SK-N-MC (cell line): Measurements from ENCODE around the gene KLHDC4.

Experiments used
- EZH2 ChIP-seq: fragments of 200-600 bp; sonication (generic); IDR thresholded peaks from one replicate; pipeline ENCODE4 v1.6.1; 2017; ENCODE audit warnings: antibody characterized with exemption
- POLR2AphosphoS5 ChIP-seq: IDR thresholded peaks from 2 replicates; pipeline ENCODE4 v1.6.1; 2012; ENCODE audit warnings: mild to moderate bottlenecking, low read depth, low read length, borderline replicate concordance

- TF ChIP-seq POLR2AphosphoS5, result no peak
- TF ChIP-seq EZH2, result no peak
Observed at GRCh38 chr16:87762071-87762571, 3.7 kb downstream of the KLHDC4 start.
